ENCODE measurements around the gene COL18A1. TPM values are rescaled to one million over a fixed set of nuclear protein-coding genes. Genes with fewer than 3 reads are reported as not detected.

The COL18A1 gene
- total RNA-seq, 1 donor from 2014 or later, result 266 TPM

DNA sequence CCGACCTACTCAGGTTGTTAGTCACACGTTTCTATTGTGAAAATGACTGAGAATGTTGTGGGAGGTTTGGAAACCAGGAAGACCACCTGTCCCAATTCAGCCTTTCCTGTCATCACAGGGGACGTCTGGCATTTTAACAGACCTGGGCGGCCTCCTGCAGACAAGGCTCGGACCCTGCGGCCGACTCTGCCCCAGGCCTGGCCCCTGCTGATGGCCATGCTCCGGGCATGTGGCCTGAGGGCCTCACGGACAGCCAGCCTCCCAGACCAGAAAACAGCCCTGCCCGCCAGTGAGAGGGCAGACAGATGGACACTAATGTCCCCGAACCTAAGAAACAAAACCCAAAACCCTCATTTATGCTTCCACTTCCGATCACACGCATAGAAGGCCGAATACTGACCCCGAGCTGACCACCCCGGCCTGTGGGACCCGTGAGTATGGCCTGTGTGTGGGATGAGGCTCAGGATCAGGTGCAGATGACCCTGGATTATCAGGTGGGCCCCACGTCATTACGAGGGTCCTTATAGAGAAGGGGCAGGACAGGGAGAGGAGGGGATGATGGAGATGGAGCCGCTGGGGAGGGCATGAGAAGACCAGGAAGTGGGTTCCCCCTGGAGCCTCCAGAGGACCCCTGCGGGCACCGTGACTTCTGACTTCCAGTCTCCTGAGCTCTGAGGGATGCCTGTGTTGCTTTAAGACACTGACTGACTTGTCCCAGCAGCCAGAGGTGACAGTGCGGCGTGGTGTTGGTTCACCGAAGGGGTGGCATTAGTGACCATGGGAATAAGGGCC is 9.6 kb downstream of the COL18A1 start:
- no peak for DNase-seq (ENCODE audit: low spot score)

DNA sequence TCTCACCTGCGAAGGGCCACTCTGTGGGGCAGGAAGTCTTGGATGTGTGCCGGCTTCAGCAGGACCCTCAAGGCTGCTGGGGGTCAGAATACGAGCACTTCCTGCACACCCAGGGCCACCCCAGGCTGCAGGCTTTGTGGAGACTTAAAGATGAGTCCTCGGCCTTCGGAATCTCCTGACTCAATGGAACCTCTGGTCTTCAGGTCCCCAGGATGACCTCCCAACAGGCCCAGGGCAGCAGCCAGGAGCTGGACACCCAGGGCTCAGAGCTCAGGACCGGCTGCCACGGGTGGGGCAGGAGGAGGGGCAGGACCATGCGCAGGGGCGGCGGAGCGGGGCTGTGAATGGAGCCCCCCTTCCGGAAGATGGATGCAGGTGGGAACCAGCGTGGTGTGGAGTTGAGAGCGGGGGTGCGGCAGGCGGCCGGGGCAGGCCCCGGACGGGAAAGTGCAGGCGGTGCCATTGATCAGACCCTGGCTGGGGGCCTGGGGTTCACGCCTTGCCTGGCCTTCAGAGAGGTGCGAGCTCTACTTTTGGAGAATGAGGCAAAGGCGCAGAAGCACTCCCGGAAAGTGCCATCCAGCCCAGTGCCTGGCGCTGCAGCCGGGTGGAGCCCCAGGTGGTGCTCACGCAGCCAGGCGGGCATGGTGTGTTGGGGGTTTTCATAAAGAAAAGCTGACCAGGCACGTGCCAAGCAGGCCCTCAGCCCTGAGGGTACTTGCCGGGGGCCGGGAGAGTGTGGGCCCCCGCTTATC is 10.4 kb downstream of the COL18A1 start:
- DNase-seq (ENCODE audit: low spot score), result no peak

DNA sequence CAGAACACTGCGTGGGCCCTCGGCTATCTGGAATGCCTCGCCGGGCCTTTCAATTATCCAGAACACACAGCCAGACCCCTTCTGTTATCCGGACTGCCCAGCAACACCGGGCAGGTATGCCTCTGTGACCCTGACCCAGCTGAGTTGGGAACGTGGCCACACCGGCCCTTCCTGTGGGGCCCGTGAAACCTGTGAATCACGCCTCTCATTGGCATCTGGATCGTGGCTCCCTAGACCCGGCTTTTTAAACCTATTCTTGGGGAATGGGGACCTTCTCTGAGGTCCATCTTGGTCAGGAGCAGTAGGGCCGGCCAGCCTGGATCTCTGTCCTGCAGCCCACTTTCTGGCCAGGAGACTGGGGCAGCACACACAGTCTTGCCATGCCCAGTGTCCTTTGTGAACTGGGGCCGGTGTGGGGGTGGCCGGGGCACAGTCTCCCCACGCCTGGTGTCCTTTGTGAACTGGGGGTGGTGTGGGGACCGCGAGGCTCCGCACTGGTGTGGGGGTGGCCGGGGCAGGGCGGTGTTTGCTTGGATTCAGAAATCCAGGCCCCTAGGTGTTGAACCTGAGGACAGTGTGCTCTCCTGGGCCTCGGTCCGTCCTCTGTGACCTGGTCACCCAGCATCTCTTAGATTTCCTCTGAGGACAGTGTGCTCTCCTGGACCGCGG is 11.1 kb downstream of the COL18A1 start:
- no peak for DNase-seq (ENCODE audit: low spot score)

DNA sequence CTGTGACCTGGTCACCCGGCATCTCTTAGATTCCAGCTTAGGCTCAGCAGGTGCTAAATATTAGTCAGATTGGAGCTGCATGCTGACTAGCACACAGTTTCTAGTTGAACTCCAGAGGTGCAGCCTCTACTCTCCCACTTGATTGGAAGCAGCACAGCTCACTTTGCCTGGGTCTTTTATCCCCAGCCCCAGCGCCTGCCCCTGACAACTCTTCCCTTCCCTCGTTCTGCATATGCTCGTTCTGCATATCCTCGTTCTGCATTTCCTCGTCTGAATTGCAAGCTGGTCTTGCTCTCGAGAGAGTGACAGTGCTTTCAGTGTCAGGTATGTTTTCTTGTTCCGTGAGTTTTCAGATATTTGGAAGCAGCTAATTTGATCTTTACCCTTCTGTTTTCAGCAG is 11.7 kb downstream of the COL18A1 start:
- no peak for DNase-seq (ENCODE audit: low spot score)

DNA sequence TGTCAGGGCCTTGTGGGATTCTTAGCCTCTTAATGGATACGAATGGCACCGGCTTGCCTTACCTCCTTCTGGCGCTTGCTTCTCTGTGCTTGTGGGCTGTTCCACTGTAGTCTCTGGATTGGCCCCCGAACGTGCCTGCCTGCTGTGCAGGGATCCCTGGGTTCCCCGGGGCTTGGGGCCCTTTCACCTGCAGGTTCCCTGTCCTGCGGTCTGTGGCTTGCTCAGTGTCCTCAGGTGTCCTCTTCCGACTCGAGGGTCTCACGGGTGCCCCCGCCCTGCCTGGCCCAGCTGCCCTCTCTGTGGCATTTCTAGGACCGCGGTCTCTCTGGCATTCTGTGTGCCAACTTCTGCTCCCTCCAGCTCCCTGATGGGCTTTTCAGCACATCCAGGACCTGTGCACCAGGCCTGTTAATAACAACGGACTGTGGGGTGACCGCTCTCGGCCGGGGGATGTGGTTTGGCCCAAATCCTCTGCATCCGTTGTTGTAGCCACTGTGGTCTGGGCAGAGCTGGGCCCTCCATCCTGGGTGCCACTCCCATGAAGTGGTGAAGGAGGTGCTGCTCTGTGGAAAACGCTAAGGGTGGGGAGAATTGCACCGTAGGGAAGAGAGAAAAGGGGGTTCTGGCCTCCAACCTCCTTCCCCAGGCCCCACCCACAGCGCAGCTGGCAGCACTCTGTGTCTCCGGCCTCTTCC is 12.4 kb downstream of the COL18A1 start:
- no peak for DNase-seq (ENCODE audit: low spot score)

DNA sequence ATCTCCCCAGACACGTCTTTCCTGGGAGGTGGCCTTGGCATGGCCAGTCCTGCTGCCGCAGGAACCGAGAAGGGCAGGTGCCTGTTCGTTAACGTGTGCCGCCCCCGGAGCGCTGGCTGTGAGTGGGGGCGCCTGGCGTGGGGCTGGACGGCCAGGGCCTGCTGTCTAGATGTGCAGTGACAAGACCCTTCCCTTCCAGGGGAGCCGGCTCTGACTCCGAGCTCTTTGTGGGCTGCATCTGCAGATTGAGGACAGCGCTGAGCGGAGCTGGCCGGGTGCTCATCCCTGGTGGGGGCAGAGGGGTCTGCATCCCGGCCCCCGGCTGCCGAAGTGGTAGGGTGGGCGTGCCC is 13.0 kb downstream of the COL18A1 start:
- no peak for DNase-seq (ENCODE audit: low spot score)

DNA sequence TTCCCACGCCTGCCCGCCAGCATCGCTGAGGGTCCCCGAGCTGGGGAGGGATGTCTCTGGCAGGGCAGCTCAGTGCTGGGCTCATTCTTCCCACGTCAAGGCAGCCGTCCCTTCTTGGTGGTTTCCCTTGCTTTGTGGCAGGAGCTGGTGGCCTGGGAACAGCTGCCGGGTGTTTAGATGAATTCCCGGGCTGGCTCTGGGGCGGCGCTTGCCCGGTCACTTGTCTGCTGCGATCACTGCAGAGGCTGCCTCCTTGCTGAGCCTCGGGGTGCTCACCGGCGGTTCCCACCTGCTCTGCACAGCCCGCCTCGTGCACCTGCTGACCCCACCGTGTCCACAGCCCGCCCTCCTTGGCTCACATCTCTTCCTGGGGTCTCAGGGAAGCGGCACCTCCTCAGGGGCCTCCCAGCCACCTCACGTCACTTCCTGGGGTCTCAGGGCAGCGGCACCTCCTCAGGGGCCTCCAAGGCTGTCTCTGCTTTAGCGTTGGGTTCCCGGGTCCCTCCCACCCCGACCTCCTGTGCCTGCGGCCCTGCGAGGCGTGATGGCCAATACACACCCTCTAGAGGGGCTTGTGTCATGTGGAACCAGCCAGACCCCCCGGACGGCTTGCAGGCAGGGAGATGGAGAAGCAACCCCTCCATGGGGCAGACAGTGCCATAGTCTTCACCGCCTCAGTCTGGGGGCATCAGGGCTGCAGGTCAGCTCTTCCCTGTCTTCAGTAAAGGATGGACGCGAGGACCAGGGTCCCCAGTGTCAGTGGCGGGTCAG is 13.5 kb downstream of the COL18A1 start:
- DNase-seq (ENCODE audit: low spot score), result no peak

DNA sequence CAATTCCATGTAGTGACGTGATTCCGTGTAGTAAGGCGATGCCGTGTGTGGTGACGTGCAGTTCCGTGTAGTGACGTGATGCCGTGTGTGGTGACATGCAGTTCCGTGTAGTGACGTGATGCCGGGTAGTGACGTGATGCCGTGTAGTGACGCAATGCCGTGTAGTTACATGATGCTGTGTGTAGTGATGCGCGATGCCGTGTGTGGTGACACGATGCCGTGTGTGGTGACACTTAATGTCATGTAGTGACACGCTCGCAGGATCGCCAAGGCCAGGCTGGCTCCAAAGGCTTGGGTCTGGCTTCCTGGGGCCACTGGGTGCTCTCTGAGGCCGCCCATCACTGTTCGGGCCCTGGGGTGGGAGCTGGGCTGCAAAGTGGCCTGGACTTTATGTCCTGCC is 14.2 kb downstream of the COL18A1 start:
- no peak for DNase-seq (ENCODE audit: low spot score)

DNA sequence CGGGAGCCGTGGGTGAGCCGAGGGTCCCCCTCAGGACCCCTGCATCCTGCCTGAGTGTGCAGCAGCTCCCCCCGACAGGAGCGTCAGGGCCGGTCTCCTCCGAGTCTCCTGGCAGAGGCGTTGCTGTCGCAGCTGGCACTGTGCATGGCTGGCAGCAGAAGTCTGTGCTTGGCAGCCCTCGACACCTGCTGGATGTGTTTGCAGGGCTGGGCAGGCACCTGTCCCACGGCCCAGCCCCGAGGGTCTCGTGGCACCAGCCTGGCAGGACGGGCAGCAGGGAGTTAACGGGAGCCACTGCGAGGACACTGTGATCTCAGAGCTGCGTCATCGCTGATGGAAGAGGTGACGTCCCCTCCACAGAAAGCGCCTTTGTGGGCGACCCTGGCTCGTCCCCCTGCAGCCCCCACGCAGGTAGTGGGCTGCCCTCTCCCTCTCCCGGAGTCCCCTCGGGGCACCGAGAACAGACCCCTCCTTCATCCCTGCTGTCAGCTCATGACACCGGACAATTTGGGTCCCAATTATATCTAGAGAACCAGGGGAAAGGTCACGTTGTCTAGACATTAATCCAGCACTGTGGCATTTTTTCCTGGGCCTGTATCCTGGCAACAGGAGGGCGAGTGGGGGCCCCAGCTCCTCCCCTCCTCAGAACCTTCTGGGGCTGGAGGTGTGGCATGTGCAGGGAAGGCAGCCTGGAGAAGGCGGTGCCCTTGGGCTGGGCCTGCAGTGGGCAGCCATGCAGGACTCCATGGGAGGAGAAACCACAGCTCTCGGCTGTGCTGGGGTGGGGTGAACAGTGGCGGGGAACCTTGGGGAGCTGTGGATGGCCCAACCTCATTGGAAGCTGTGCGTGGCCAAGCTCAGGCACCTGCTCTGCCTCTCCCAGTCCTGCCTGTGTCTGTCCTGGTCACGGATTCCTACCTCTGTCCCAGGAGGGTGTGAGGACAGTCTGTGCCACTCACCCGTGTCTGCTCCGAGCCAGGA is 15.4 kb downstream of the COL18A1 start:
- DNase-seq (ENCODE audit: low spot score), result peak; percentile 62

DNA sequence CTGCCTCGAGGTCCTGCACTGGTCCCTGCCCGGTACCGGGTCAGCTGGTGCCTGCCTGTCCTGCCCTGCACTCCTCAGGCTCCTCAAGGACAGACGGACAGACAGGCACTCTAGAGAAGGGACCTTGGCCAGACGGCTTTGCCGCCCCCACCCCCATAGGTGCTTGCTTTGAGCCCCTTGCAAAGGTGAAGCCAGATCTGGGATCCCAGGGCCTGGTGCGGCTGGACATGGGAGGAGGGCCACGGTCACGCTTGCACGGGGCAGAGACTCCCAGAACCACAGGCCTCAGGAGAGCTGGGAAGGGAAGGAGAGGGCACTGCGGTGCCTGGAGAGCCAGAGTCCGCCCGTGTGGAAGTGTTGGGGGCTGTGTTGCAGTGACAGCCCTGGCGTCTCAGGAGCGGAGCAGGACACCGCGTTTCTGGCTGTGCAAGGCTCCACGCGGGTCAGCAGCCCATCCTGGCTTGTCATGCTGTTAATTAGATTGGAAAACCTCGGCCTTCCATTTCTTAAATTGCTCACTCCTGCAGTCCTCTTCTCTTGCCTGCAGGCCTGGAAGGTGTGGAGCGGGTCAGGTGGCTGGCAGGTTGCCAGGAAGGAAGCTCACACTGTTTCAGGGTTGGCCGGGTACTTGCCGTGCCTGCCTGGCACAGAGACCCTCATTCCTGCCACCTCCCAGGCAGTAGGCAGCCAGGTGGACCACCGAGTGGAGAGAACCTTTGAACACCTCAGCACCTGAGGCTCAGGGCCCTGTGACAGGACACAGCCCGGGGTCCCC is 16.3 kb downstream of the COL18A1 start:
- no peak for DNase-seq (ENCODE audit: low spot score)

DNA sequence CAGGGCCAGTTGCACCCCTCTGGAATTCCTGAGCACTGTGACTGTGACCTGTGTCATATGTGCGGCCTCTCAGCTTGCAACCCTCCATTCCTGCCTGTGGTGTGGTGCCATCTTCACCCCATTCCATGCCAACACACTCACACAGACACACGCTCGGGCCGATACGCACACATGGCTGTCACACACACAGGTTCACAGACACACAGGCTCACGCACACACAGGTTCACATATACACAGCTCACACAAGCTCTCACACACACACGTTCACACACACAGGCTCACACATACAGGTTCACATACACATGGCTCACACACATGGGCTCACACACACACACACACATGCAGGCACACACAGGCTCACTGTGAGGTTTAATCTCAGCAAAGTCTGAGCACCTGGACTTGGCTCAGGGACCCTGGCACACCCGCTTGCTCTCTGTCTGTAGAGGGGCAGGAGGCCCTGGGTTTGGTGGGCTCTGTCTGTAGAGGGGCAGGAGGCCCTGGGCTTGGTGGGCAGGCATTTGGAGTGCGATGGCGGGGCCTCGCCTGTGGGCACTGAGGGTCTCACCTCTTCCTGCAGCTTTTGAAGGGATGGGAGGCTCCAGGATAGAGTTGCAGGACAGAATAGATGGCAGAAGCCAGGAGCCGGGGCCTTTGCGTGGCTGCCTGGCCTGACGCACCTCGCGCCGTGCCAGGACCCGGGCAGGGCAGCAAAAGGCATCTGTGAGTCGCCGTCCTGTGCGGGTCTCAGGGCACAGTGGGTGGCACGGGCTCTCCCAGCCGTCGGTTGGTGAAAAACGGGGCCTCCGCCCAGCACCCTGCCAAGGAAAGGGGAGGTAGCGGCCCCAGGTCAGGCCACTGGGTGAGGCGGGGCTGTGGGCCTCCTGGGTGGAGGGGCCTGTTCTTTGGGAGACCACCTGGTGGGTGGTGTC is 17.1 kb downstream of the COL18A1 start:
- no peak for DNase-seq (ENCODE audit: low spot score)

DNA sequence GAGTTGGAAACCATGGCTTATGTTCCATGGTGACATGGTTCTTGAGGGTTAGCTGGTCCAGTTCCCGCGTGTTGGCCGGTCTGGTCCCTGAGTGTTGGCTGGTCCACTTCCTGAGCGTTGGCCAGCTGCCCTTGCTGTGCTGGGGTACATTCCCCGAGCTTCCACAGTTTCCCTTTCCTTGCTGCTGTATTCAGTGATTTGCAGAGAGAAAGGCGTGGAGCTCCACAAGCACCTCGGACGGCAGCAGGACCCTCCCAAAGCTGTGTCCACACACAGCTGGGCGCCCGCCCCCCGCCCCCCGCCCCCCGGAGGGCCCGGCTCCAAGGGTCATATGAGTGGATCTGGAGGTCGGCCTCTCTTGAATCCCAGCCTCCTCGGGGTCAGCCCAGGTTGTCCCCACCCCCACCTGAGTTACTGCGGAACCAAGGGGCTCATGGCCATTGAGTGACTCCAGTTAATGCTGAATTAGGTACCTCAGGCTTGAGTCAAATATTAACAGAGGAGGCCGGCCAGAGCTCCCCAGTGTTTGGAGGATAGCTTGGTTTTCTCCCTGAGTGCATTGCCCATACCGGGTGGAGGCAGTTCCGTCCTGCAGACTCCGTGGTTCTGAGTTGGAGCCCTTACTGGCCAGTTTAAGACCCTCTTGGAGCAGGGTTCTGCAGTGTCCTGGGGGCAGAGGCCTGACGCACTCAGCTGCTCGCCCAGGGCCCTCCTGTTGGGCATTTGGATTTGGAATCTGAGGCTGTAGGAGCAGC is 18.4 kb downstream of the COL18A1 start:
- DNase-seq (ENCODE audit: low spot score), result no peak

DNA sequence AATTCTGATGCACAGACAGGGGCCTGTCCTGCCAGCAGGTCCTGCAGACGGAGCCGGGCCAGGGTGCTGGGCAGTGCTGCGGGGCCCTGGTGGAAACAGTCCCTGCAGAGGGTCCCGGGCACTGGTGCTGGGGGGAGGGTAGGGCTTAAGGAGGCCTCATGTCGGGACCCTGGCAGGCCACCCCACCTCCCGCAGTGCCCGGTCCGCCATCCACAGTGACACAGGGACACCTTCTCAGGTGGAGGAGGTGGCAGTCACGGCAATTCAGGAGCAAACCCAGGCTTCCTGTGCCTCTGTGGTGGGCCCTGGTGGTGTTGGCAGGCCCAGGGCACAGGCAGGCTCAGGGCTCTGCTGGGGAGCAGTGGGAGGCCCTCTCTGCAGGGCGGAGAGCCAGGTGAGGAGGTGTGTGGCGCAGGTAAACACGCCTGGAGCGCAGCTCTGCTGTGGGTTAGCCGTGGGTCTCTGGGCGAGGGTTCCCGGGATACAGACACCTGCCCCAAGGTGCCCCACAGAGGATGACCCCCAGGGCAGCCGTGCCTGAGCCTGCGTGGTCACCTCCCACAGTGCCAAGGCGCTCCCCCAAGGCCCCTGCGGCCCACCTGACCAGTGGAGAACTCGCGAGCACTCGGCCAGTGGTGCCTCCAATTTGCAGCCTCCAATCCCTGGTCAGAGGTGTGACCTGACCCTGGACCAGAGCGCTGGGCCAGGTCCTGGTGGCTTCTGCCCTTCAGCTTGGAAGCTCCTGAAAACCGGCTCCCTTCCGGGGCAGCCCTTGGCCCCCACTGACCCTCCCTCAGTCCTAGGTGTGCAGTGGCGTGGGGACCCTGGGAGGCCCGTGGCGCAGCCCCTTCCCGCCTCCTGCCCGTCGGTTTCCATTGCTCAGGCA is 19.2 kb downstream of the COL18A1 start:
- no peak for DNase-seq (ENCODE audit: low spot score)

DNA sequence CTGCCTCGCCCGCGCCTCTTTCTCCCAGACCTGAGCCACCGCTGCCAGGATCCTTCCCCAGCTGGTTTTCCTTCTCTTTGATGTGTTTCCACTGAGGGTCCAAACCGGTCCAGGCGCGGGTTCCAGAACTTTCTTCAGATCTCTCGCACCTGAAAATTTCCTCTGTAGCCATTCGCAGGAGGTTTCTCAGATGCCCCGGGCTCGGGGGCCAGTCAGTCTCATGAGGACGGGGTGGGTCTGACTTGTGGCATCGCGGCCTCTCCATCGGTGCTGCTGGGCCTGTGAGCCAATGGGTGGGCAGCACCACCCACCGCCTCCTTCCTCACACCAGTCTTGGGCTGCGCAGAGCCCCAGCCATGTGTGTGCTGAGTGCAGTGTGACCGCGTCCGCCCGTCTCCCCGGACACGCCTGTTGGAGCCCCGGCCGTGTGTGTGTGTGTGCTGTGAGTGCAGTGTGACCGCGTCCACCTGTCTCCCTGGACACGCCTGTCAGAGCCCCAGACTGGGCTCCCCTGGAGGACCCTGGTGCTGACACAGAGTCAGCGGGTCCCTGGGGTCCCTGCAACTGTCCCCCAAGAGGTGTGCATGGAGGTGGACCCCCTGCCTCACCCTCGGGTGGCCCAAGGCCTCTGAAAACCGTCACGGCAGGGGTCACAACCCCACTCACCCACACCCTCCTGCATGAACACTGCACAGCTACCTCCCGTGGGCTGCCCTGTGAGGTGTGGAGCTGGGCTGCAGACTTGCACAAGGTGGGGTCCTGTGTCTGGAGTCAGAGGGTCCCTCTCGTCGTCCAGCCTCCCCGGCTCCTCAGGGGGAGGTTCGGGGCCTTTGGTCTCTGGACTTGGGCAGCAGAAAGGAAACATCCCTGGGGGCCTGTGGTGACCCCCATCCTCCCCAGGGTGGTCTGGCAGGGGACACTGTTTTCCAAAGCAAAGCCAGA is 20.2 kb downstream of the COL18A1 start:
- DNase-seq (ENCODE audit: low spot score), result no peak
